ENCODE measurements around the gene RANBP3. TPM values are rescaled to one million over a fixed set of nuclear protein-coding genes. Genes with fewer than 3 reads are reported as not detected.

RANBP3 gene
- total and polyA plus RNA-seq, 7 experiments from 2014 or later = 7.0 to 104 (median 92.0) TPM

DNA sequence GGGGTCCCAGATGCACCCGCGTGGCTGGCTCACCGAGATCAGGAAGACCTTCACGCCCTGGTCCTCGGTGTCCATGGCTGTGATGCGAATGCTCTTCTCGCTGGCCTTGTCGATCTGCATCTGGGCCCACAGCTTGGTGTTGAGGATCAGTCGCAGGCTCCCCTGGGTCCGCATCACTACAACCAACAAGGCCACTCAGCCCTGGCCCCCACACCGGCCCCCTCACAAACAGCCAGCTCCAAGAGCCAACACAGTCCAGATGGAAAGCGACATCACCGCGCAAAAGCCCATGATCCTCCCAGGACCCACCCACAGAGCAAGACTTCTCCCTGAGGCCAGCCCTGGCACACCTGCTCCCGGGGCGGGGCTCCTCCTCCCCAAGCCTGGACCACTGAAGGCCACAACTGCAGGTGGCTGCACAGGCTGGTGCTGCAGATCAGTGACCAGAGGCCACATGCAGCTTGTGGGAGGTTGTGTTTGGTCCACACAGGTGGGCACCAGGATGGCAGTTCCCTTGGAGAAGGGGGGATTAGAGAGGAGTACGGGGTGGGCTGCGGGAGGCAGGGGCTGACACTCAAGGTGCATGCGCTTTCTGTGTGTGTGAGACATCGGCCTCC is 59.4 kb downstream of the RANBP3 start:
- peaks cover 6 to 94% (median 17%) of the 10 kb centered on the region in 3 experiments for H3K36me3 ChIP-seq (ENCODE audit: control insufficient read depth in 2 of 3, insufficient read depth in 3 of 3, low read length in 3 of 3)
- ATAC-seq (no peak), DNase-seq (no peak)
- Mint-ChIP-seq H3K9me3 (no peaks in the 10 kb centered on the region), H3K36me3 (peaks cover 0 to 18% (median 5%) of the 10 kb centered on the region in 5 donors), H3K4me1 (no peaks in the 10 kb centered on the region), H3K4me3 (no peak overlapping the region), H3K27ac (peak overlapping the region in 1 of 9 donors; percentile 48), H3K27me3 (no peaks in the 10 kb centered on the region)
- ChIA-PET POLR2A (no interaction called here), CTCF (no interaction called here)
- no peaks in the 10 kb centered on the region for H3K9me3 ChIP-seq (ENCODE audit: control insufficient read depth in 2 of 3, low read length in 3 of 3)
- intact Hi-C loops (cut with micrococcal nuclease) = no loop called here
- H3K4me1 ChIP-seq (ENCODE audit: control insufficient read depth in 2 of 2, insufficient read depth in 2 of 2, low read length in 2 of 2) = no peaks in the 10 kb centered on the region
- no peaks in the 10 kb centered on the region for H3K27me3 ChIP-seq (ENCODE audit: control insufficient read depth in 2 of 2, insufficient read depth in 2 of 2, low read length in 2 of 2)
- no peak overlapping the region for H3K27ac ChIP-seq (ENCODE audit: low read depth, low read length)
- no peak overlapping the region for H3K4me3 ChIP-seq (ENCODE audit: low read length)

DNA sequence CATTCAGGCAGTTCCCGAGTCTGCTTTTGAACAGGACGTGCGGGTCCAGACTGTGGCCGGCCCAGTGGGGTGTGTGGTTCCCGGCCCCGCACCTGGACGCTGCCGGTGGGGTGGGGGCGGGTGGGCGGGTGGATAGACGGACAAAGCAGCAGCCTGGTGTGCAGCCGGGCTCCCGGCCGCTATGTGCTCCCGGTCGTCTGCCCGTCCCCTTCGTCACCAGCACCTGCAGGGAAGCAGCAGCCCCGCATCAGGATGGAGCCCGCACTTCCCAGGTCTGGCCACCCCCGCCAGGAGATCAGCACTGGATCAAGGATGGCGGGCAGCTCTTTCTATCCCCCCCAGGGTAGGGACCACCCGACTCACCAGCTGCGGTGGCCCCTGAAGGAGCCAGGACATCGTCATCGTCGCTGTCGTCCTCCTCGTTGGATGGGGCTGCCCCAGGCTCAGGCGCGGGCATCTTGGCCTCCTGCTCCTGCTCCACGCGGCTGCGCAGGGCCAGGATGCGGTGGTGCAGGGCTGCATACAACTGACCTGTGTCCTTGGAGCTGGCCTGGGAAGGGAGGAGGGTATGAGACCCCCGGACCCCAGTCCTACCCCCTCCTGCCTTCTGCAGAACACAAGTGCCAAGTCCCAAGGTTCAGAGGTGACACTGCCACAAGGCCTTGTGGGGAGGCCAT is 60.4 kb downstream of the RANBP3 start:
- Histone ChIP-seq H3K27ac (ENCODE audit: low read depth, low read length) (no peak overlapping the region), H3K9me3 (ENCODE audit: control insufficient read depth in 2 of 3, low read length in 3 of 3) (no peaks in the 10 kb centered on the region), H3K4me3 (ENCODE audit: low read length) (no peak overlapping the region), H3K27me3 (ENCODE audit: control insufficient read depth in 2 of 2, insufficient read depth in 2 of 2, low read length in 2 of 2) (no peaks in the 10 kb centered on the region), H3K36me3 (ENCODE audit: control insufficient read depth in 2 of 3, insufficient read depth in 3 of 3, low read length in 3 of 3) (peaks cover 6 to 84% (median 12%) of the 10 kb centered on the region in 3 experiments), H3K4me1 (ENCODE audit: control insufficient read depth in 2 of 2, insufficient read depth in 2 of 2, low read length in 2 of 2) (no peaks in the 10 kb centered on the region)
- Mint-ChIP-seq H3K27ac (no peak overlapping the region), H3K36me3 (peaks cover 0 to 12% (median 3%) of the 10 kb centered on the region in 5 donors), H3K27me3 (no peaks in the 10 kb centered on the region), H3K4me1 (no peaks in the 10 kb centered on the region), H3K4me3 (no peak overlapping the region), H3K9me3 (no peaks in the 10 kb centered on the region)
- ChIA-PET POLR2A (no interaction called here), CTCF (no interaction called here)
- intact Hi-C loops (cut with micrococcal nuclease) = no loop called here
- DNase-seq (no peak), ATAC-seq (no peak)

DNA sequence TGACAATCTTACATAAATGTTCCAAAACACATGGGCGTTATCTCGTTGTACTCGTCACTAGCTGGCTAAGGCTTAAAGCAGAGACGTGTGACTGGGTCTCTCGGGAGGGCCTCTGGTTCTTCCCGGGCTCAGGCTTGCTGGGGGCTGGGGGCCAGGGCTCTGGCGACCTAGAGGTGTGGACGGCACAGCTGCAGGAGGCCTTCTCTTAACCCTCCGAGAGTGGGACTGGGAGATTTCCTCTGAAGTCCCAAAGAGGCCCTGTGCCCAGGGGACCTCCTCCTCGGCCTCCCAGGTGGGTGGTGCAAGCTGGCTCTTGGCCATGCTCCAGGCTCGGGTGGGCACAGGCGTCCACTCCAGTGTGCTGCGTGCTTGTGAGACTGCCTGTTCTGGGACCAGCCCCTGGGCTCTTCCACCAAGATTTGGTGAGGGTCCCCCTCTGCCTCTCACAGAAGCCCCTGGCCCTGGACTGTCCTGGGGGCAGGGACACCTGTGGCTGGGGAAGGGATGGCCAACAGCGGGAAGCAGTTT is 61.7 kb downstream of the RANBP3 start:
- peaks cover 0 to 71% (median 4%) of the 10 kb centered on the region in 3 experiments for H3K36me3 ChIP-seq (ENCODE audit: control insufficient read depth in 2 of 3, insufficient read depth in 3 of 3, low read length in 3 of 3)
- no peaks in the 10 kb centered on the region for H3K4me1 Mint-ChIP-seq
- no peaks in the 10 kb centered on the region for H3K27me3 Mint-ChIP-seq
- H3K9me3 ChIP-seq (ENCODE audit: control insufficient read depth in 2 of 3, low read length in 3 of 3) = no peaks in the 10 kb centered on the region
- H3K27ac Mint-ChIP-seq = peak overlapping the region in 2 of 9 donors; percentile 32 to 64
- H3K4me1 ChIP-seq (ENCODE audit: control insufficient read depth in 2 of 2, insufficient read depth in 2 of 2, low read length in 2 of 2) = no peaks in the 10 kb centered on the region
- H3K36me3 Mint-ChIP-seq = peaks cover 0 to 3% (median 0%) of the 10 kb centered on the region in 5 donors
- H3K27me3 ChIP-seq (ENCODE audit: control insufficient read depth in 2 of 2, insufficient read depth in 2 of 2, low read length in 2 of 2) = no peaks in the 10 kb centered on the region
- intact Hi-C loops (cut with micrococcal nuclease) = no loop called here
- H3K4me3 ChIP-seq (ENCODE audit: low read length) = no peak overlapping the region
- ATAC-seq (no peak), DNase-seq (no peak)
- H3K9me3 Mint-ChIP-seq = no peaks in the 10 kb centered on the region
- no peak overlapping the region for H3K4me3 Mint-ChIP-seq
- no peak overlapping the region for H3K27ac ChIP-seq (ENCODE audit: low read depth, low read length)
- POLR2A ChIA-PET = no interaction called here
- CTCF ChIA-PET = no interaction called here

DNA sequence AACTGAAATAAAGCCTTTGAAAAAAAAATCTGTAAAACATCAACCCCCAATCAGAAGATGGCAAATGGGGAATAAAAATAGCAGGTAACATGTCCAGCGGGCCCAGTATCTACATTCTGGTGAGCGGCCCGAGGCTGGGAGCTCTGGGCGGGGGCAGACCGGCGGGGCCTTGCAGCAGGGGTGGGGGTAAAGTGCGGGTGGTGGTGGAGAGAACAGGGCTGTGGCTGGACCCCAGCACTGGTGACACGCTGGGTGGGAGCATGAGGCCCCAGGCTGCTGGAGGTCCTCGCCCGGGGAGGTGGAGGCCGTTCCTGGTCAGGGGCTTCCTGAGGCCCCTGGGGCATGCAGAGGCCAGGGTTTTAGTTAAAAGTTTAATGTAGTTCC is 62.2 kb downstream of the RANBP3 start:
- H3K27me3 Mint-ChIP-seq = no peaks in the 10 kb centered on the region
- DNase-seq = no peak
- peaks cover 0 to 69% (median 4%) of the 10 kb centered on the region in 3 experiments for H3K36me3 ChIP-seq (ENCODE audit: control insufficient read depth in 2 of 3, insufficient read depth in 3 of 3, low read length in 3 of 3)
- H3K27ac Mint-ChIP-seq = peak overlapping the region in 1 of 9 donors; percentile 32
- ChIA-PET POLR2A (interaction anchor here (1.8 kb wide), 1 partner anchor 10 kb away, joined by 4 read pairs; no protein-coding TSS in a partner anchor), CTCF (no interaction called here)
- peaks cover 0 to 3% (median 0%) of the 10 kb centered on the region in 5 donors for H3K36me3 Mint-ChIP-seq
- no peak for ATAC-seq
- no peak overlapping the region for H3K4me3 ChIP-seq (ENCODE audit: low read length)
- no peaks in the 10 kb centered on the region for H3K4me1 Mint-ChIP-seq
- no peak overlapping the region for H3K27ac ChIP-seq (ENCODE audit: low read depth, low read length)
- no peaks in the 10 kb centered on the region for H3K9me3 ChIP-seq (ENCODE audit: control insufficient read depth in 2 of 3, low read length in 3 of 3)
- no peaks in the 10 kb centered on the region for H3K4me1 ChIP-seq (ENCODE audit: control insufficient read depth in 2 of 2, insufficient read depth in 2 of 2, low read length in 2 of 2)
- H3K27me3 ChIP-seq (ENCODE audit: control insufficient read depth in 2 of 2, insufficient read depth in 2 of 2, low read length in 2 of 2) = no peaks in the 10 kb centered on the region
- H3K9me3 Mint-ChIP-seq = no peaks in the 10 kb centered on the region
- intact Hi-C loops (cut with micrococcal nuclease) = no loop called here
- H3K4me3 Mint-ChIP-seq = no peak overlapping the region

DNA sequence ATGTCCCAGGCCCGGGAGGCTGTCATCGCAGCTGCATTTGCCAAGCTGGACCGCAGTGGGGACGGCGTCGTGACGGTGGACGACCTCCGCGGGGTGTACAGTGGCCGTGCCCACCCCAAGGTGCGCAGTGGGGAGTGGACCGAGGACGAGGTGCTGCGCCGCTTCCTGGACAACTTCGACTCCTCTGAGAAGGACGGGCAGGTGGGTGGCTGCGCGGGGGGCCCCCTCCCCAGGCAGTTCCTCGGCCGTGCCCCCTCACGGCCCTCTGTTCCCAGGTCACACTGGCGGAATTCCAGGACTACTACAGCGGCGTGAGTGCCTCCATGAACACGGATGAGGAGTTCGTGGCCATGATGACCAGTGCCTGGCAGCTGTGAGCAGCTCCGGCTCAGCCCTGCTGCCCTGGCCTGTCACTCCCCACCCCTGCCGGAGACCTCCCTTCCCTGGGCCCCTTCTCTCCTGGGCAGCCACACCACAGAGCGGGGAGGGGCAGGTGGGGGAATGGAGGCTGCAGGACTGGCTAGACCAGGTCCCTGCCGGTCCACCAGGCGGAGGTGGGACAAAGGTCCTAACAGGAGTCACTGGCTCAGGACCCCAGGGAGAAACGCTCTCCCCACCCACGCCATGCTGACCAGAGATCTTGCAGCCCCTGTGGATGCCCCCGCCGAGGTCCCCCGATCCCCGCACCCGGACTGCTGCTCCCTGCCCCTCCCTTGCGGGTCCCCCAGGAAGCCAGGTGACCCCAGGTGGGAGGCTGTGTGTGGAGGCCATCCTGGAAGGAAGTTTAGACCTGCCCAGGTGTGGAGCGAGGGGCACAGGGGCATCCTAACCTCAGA is 62.8 kb downstream of the RANBP3 start:
- H3K4me3 ChIP-seq (ENCODE audit: low read length) = no peak overlapping the region
- Mint-ChIP-seq H3K27me3 (no peaks in the 10 kb centered on the region), H3K9me3 (no peaks in the 10 kb centered on the region), H3K4me1 (no peaks in the 10 kb centered on the region), H3K4me3 (no peak overlapping the region), H3K27ac (no peak overlapping the region), H3K36me3 (peaks cover 0 to 3% (median 0%) of the 10 kb centered on the region in 5 donors)
- no peaks in the 10 kb centered on the region for H3K4me1 ChIP-seq (ENCODE audit: control insufficient read depth in 2 of 2, insufficient read depth in 2 of 2, low read length in 2 of 2)
- H3K27me3 ChIP-seq (ENCODE audit: control insufficient read depth in 2 of 2, insufficient read depth in 2 of 2, low read length in 2 of 2) = no peaks in the 10 kb centered on the region
- H3K36me3 ChIP-seq (ENCODE audit: control insufficient read depth in 2 of 3, insufficient read depth in 3 of 3, low read length in 3 of 3) = peaks cover 2 to 68% (median 4%) of the 10 kb centered on the region in 3 experiments
- no peak overlapping the region for H3K27ac ChIP-seq (ENCODE audit: low read depth, low read length)
- POLR2A ChIA-PET = interaction anchor here (1.8 kb wide), 1 partner anchor 9 kb away, joined by 4 read pairs; no protein-coding TSS in a partner anchor
- DNase-seq = no peak
- ATAC-seq = no peak
- no peaks in the 10 kb centered on the region for H3K9me3 ChIP-seq (ENCODE audit: control insufficient read depth in 2 of 3, low read length in 3 of 3)
- CTCF ChIA-PET = no interaction called here
- intact Hi-C loops (cut with micrococcal nuclease) = no loop called here

DNA sequence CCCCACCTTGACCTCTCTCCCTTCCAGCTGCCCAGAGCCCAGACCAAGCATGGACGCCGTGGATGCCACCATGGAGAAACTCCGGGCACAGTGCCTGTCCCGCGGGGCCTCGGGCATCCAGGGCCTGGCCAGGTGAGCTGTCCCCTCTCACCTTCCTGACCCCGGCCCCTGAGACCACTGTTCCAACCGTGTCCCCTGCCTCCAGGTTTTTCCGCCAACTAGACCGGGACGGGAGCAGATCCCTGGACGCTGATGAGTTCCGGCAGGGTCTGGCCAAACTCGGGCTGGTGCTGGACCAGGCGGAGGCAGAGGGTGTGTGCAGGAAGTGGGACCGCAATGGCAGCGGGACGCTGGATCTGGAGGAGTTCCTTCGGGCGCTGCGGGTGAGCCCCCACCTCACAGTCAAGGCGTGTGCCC is 63.6 kb downstream of the RANBP3 start:
- H3K4me1 Mint-ChIP-seq = no peaks in the 10 kb centered on the region
- Histone ChIP-seq H3K27ac (ENCODE audit: low read depth, low read length) (no peak overlapping the region), H3K36me3 (ENCODE audit: control insufficient read depth in 2 of 3, insufficient read depth in 3 of 3, low read length in 3 of 3) (peaks cover 4 to 67% (median 5%) of the 10 kb centered on the region in 3 experiments), H3K4me1 (ENCODE audit: control insufficient read depth in 2 of 2, insufficient read depth in 2 of 2, low read length in 2 of 2) (no peaks in the 10 kb centered on the region), H3K4me3 (ENCODE audit: low read length) (no peak overlapping the region), H3K27me3 (ENCODE audit: control insufficient read depth in 2 of 2, insufficient read depth in 2 of 2, low read length in 2 of 2) (no peaks in the 10 kb centered on the region), H3K9me3 (ENCODE audit: control insufficient read depth in 2 of 3, low read length in 3 of 3) (no peaks in the 10 kb centered on the region)
- no peak for DNase-seq
- intact Hi-C loops (cut with micrococcal nuclease) = no loop called here
- no peaks in the 10 kb centered on the region for H3K27me3 Mint-ChIP-seq
- H3K27ac Mint-ChIP-seq = no peak overlapping the region
- CTCF ChIA-PET = no interaction called here
- POLR2A ChIA-PET = interaction anchor here (1.8 kb wide), 1 partner anchor 8 kb away, joined by 4 read pairs; no protein-coding TSS in a partner anchor
- peaks cover 0 to 4% (median 0%) of the 10 kb centered on the region in 5 donors for H3K36me3 Mint-ChIP-seq
- no peak for ATAC-seq
- H3K9me3 Mint-ChIP-seq = no peaks in the 10 kb centered on the region
- H3K4me3 Mint-ChIP-seq = no peak overlapping the region

All from naive thymus-derived CD4-positive, alpha-beta T cell (primary cell).